GM12891 (cell line): ENCODE results near the gene COMMD10.

Experiments used
- DNase-seq: peaks from one replicate; pipeline ENCODE4 v3.0.0; 2011; ENCODE audit warnings: low spot score; ENCODE audit not compliant: insufficient read length
- FAIRE-seq: peaks from 2 replicates; lab custom pipeline; 2011; peaks lifted over from hg19 to GRCh38; lab: Jason Lieb, UNC
- PAX5 ChIP-seq: IDR thresholded peaks from 2 replicates; pipeline ENCODE4 v1.6.1; 2011; ENCODE audit warnings: low read length, moderate library complexity, mild to moderate bottlenecking; ENCODE audit not compliant: insufficient read depth, severe bottlenecking
- POLR2A ChIP-seq: IDR thresholded peaks from 2 replicates; pipeline ENCODE4 v1.6.1; 2011; ENCODE audit warnings: low read depth, low read length, control low read depth
- POLR2AphosphoS5 ChIP-seq: IDR thresholded peaks from 2 replicates; pipeline ENCODE4 v1.6.1; 2011; ENCODE audit warnings: low read depth, low read length, control low read depth
- POU2F2 ChIP-seq: IDR thresholded peaks from 2 replicates; pipeline ENCODE4 v1.6.1; 2011; ENCODE audit warnings: low read depth, mild to moderate bottlenecking, control low read depth, low read length, moderate library complexity
- SPI1 ChIP-seq: IDR thresholded peaks from 2 replicates; pipeline ENCODE4 v1.6.1; 2011; ENCODE audit warnings: low read depth, low read length, control low read depth
- TAF1 ChIP-seq: IDR thresholded peaks from 2 replicates; pipeline ENCODE4 v1.6.1; 2011; ENCODE audit warnings: low read depth, low read length, control low read depth

Gene COMMD10

DNA sequence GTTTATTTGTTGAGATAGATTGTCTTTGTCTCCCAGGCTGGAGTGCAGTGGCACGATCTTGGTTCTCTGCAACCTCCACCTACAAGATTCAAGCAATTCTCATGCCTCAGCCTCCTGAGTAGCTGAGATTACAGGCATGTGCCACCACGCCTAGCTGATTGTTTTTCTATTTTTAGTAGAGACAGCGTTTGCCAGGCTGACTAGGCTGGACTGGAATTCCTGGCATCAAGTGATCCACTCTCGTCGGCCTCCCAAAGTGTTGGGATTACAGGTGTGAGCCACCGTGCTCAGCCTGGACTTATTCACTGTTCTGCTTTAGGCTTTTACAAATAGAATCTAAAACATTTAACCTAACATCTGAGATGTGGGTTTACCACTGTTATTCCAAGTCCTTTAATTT, 91.3 kb downstream of the COMMD10 start:
- FAIRE-seq (no peak), DNase-seq (no peak)
- TF ChIP-seq POLR2A (no peak), SPI1 (no peak), POU2F2 (no peak), POLR2AphosphoS5 (no peak)

- DNase-seq, result no peak
- no peak for FAIRE-seq
These were observed 94.1 kb downstream of the COMMD10 start for GRCh38 chr5:116178925-116179324.

DNA sequence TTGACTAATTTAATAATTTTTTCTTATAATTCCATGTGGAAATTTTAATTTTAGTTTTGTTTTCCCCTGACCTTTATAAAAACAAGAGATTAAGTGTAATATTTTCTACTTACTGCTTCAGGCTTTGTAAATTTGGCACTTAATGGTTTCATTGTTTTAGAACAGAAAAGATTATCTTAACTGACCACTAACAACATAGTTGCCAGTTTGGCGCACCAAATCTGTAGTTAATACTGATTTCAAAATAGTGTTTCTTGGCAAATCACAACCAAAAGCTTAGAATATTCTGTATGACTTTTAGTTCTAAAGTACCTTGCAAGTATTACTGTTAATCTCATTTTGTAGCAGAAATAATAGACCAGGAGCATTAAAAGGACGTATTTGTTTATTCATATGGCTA, 124.3 kb downstream of the COMMD10 start:
- no peak for FAIRE-seq
- DNase-seq, result no peak
- no peak for TF ChIP-seq POU2F2
- TF ChIP-seq SPI1, result no peak

More at GRCh38 chr5:116178925-116179324, 94.1 kb downstream of the COMMD10 start:
- TF ChIP-seq POLR2AphosphoS5 (no peak), POU2F2 (no peak)

DNA sequence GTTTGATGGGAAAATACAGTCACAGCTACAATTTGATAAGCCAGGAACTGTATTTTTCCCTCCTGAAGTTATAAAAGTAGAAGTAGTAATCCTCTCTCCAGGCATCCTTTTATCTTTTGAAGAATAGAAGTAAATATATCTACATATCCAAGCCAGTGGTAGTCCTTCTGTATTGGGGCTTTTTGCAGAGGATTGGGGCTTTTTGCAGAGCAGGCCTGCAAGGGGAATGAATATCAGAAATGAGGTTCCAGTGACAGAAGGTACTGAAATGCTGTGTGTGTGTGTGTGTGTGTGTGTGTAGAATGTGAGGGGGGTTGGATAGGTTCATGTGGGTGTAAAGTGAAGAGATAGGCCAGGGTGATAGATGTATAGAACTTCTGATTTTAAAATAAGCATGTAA, 127.4 kb downstream of the COMMD10 start:
- no peak for TF ChIP-seq SPI1
- no peak for TF ChIP-seq POU2F2
- no peak for TF ChIP-seq PAX5
- no peak for TF ChIP-seq TAF1
- no peak for TF ChIP-seq POLR2A
- TF ChIP-seq POLR2AphosphoS5, result no peak
- DNase-seq (no peak), FAIRE-seq (no peak)

GRCh38 chr5:116216246-116216645, 131.4 kb downstream of the COMMD10 start:
- FAIRE-seq (no peak), DNase-seq (no peak)
- TF ChIP-seq PAX5 (no peak), TAF1 (no peak), SPI1 (no peak), POU2F2 (no peak)

DNA sequence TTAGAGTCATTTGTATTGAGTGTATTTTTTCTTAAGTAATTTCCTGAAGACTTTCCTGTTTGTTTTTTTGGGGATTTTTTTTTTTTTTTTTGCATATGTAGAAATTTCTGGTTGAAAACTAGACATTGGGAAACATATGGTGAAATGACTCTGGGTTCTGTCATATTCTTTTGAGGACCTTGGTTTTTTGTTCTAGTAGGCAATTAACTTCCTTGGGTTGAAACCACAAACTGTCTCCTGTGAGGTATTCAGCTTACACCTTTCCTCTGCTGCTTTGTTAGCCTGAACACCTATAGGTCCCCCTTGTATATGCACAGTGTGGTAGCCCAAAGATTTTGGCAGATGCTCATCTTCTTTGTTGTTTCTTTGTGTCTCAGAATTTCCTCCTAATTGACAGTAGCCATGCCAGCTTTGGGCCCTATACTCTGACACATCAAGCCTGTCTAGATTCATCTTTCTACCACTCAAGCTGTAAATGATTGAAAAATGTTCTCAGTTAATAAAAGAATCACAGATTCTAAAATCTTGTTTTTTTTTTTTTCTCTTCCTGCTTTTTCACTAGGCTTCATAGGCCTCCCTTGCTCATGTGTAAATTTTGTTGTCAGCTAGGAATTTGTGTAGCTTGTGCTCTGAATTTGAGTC, 140.6 kb downstream of the COMMD10 start:
- DNase-seq, result no peak
- FAIRE-seq, result no peak
- no peak for TF ChIP-seq POLR2AphosphoS5
- TF ChIP-seq POU2F2, result no peak
- TF ChIP-seq PAX5, result no peak
- no peak for TF ChIP-seq TAF1
- no peak for TF ChIP-seq SPI1
- TF ChIP-seq POLR2A, result no peak

- no peak for TF ChIP-seq POLR2AphosphoS5
- TF ChIP-seq TAF1, result no peak
- TF ChIP-seq PAX5, result no peak
- no peak for TF ChIP-seq POLR2A
- TF ChIP-seq SPI1, result no peak
- TF ChIP-seq POU2F2, result no peak
- DNase-seq, result no peak
- FAIRE-seq, result peak; percentile 16
These were observed 144.4 kb downstream of the COMMD10 start for GRCh38 chr5:116229131-116229689.

- TF ChIP-seq PAX5 (no peak), SPI1 (no peak), POLR2AphosphoS5 (no peak)
- DNase-seq (no peak), FAIRE-seq (no peak)
These were observed 146.5 kb downstream of the COMMD10 start for GRCh38 chr5:116231288-116231687.

DNA sequence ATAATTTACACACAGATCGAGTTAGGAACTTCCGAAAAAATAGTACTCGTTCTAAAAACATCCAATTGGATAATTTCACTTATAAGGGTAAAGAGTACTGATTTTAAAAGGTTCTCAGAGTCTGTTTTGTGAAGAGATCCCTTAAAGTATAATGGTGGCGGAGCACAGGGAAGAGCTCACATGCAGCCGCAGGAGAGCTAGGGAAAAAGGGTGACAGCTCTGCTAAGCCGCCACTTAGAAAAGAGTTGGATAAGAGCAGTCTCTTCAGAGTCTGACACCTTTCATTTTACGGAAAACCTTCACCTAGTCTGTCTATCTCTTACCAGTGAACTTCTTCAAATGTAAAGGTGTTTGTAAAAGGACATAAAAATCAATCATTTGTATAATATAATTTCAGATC, 149.9 kb downstream of the COMMD10 start:
- no peak for FAIRE-seq
- no peak for DNase-seq
- TF ChIP-seq SPI1 (no peak), POU2F2 (no peak), POLR2AphosphoS5 (no peak), POLR2A (no peak), TAF1 (no peak), PAX5 (no peak)

DNA sequence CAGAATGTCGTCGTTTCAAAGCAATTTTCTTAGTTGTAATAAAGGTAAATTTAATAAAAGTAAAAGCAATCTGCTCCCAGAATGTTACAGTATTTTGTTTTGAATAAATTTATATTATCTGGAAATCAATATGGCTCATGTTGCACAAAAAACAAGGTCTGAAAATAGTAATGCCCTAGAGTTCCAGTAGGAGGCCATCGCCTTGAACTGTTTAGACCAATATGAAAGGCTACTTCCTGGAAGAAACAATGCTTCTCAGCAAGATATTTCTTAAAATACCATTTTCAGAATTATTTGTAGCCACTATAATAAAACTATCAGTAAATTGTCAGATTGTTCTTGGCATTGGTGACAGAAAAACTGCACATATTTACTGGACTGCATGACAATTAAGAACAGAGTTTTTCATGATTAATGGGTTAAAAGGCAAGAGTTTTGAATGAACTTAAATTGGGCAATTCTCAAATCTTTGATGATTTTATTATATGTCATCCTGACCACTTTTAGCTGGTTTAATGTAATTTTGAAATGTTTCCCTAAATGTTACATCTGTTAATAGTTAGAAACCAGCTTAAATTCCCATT, 153.2 kb downstream of the COMMD10 start:
- DNase-seq (no peak), FAIRE-seq (no peak)
- TF ChIP-seq PAX5 (no peak), POU2F2 (no peak), SPI1 (no peak), TAF1 (no peak), POLR2AphosphoS5 (no peak), POLR2A (no peak)

- DNase-seq (no peak), FAIRE-seq (no peak)
- TF ChIP-seq POLR2A, result no peak
- TF ChIP-seq PAX5, result no peak
- TF ChIP-seq POU2F2, result no peak
- no peak for TF ChIP-seq SPI1
- no peak for TF ChIP-seq TAF1
- no peak for TF ChIP-seq POLR2AphosphoS5
These were observed 157.5 kb downstream of the COMMD10 start for GRCh38 chr5:116242343-116242742.
